ENCODE data around the gene TSFM.
"Not testable (repeated sequence)": the region's sequence is repeated elsewhere in the genome, so short reads cannot be mapped to it uniquely, and the experiment has no call there.

TSFM gene

GRCh38 chr12:57770734-57771133 lies 11.9 kb upstream of the TSFM start:
- Mint-ChIP-seq H3K4me3 (peak overlapping the region; percentile 98), H3K27me3 (peaks cover 13% of the 10 kb centered on the region), H3K4me1 (peaks cover 23% of the 10 kb centered on the region), H3K9me3 (no peaks in the 10 kb centered on the region), H3K36me3 (ENCODE audit: insufficient read depth) (peaks cover 10% of the 10 kb centered on the region), H3K27ac (ENCODE audit: low read depth) (no peak overlapping the region)
- DNase-seq (ENCODE audit: low spot score in 2 of 2), result no peak
- ATAC-seq (replicated peaks; ENCODE audit: extremely low read depth, poor library complexity, severe bottlenecking), result no peak

GRCh38 chr12:57771236-57771872 lies 11.2 kb upstream of the TSFM start:
- peak overlapping the region; percentile 98 for H3K4me3 Mint-ChIP-seq
- H3K36me3 Mint-ChIP-seq (ENCODE audit: insufficient read depth), result peaks cover 10% of the 10 kb centered on the region
- H3K27me3 Mint-ChIP-seq, result peaks cover 10% of the 10 kb centered on the region
- peak in 1 of 2 donors; percentile 70 for DNase-seq (ENCODE audit: low spot score in 2 of 2)
- ATAC-seq (replicated peaks; ENCODE audit: extremely low read depth, poor library complexity, severe bottlenecking), result peak; percentile 62
- H3K4me1 Mint-ChIP-seq, result peaks cover 20% of the 10 kb centered on the region
- peak overlapping the region; percentile 97 for H3K27ac Mint-ChIP-seq (ENCODE audit: low read depth)
- H3K9me3 Mint-ChIP-seq, result no peaks in the 10 kb centered on the region

GRCh38 chr12:57771873-57772428 lies 10.6 kb upstream of the TSFM start, which contains the start of gene METTL1:
Gene METTL1 (minus strand): TSS chr12:57772105. CDS start chr12:57772083, 22 bp downstream.
- peak within 1 kb of the TSS; percentile 97 for H3K27ac Mint-ChIP-seq (ENCODE audit: low read depth)
- peak; percentile 91 for ATAC-seq (replicated peaks; ENCODE audit: extremely low read depth, poor library complexity, severe bottlenecking)
- peaks cover 10% of the 10 kb centered on the region for H3K36me3 Mint-ChIP-seq (ENCODE audit: insufficient read depth)
- H3K4me3 Mint-ChIP-seq, result peak within 1 kb of the TSS; percentile 98
- H3K9me3 Mint-ChIP-seq, result no peaks in the 10 kb centered on the region
- peaks cover 14% of the 10 kb centered on the region for H3K4me1 Mint-ChIP-seq
- peaks cover 4% of the 10 kb centered on the region for H3K27me3 Mint-ChIP-seq
- peak; percentile 67 to 85 for DNase-seq (ENCODE audit: low spot score in 2 of 2)

- peak; percentile 24 for ATAC-seq (replicated peaks; ENCODE audit: extremely low read depth, poor library complexity, severe bottlenecking)
- H3K27ac Mint-ChIP-seq (ENCODE audit: low read depth), result peak within 1 kb of the TSS; percentile 97
- H3K27me3 Mint-ChIP-seq, result no peaks in the 10 kb centered on the region
- peak within 1 kb of the TSS; percentile 98 for H3K4me3 Mint-ChIP-seq
- no peaks in the 10 kb centered on the region for H3K9me3 Mint-ChIP-seq
- H3K36me3 Mint-ChIP-seq (ENCODE audit: insufficient read depth), result peaks cover 10% of the 10 kb centered on the region
- no peak for DNase-seq (ENCODE audit: low spot score in 2 of 2)
- peaks cover 14% of the 10 kb centered on the region for H3K4me1 Mint-ChIP-seq
Measured at GRCh38 chr12:57772429-57773322, 9.9 kb upstream of the TSFM start, which contains the start of gene EEF1AKMT3. Gene EEF1AKMT3 (plus strand): TSS chr12:57772614. CDS start chr12:57772725, 111 bp downstream.

- H3K4me3 Mint-ChIP-seq; H3K27ac Mint-ChIP-seq (ENCODE audit: low read depth): not testable (repeated sequence)
- peaks cover 14% of the 10 kb centered on the region for H3K4me1 Mint-ChIP-seq
Measured at GRCh38 chr12:57774634-57775033, 8.0 kb upstream of the TSFM start.

GRCh38 chr12:57775044-57775443 lies 7.5 kb upstream of the TSFM start:
- H3K27me3 Mint-ChIP-seq, result no peaks in the 10 kb centered on the region
- ATAC-seq (replicated peaks; ENCODE audit: extremely low read depth, poor library complexity, severe bottlenecking) (no peak), DNase-seq (ENCODE audit: low spot score in 2 of 2) (no peak)
- peaks cover 14% of the 10 kb centered on the region for H3K4me1 Mint-ChIP-seq
- H3K27ac Mint-ChIP-seq (ENCODE audit: low read depth), result no peak overlapping the region
- H3K4me3 Mint-ChIP-seq, result no peak overlapping the region
- peaks cover 8% of the 10 kb centered on the region for H3K36me3 Mint-ChIP-seq (ENCODE audit: insufficient read depth)
- H3K9me3 Mint-ChIP-seq, result no peaks in the 10 kb centered on the region

More at GRCh38 chr12:57774634-57775033, 8.0 kb upstream of the TSFM start:
- DNase-seq (ENCODE audit: low spot score in 2 of 2); ATAC-seq (replicated peaks; ENCODE audit: extremely low read depth, poor library complexity, severe bottlenecking); H3K27me3 Mint-ChIP-seq; H3K36me3 Mint-ChIP-seq (ENCODE audit: insufficient read depth); H3K9me3 Mint-ChIP-seq: not testable (repeated sequence)

- no peak for DNase-seq (ENCODE audit: low spot score in 2 of 2)
- no peak overlapping the region for H3K27ac Mint-ChIP-seq (ENCODE audit: low read depth)
- peaks cover 14% of the 10 kb centered on the region for H3K4me1 Mint-ChIP-seq
- H3K9me3 Mint-ChIP-seq, result no peaks in the 10 kb centered on the region
- no peak overlapping the region for H3K4me3 Mint-ChIP-seq
- no peaks in the 10 kb centered on the region for H3K27me3 Mint-ChIP-seq
- no peak for ATAC-seq (replicated peaks; ENCODE audit: extremely low read depth, poor library complexity, severe bottlenecking)
- H3K36me3 Mint-ChIP-seq (ENCODE audit: insufficient read depth), result peaks cover 6% of the 10 kb centered on the region
Measured at GRCh38 chr12:57775563-57776246, 6.9 kb upstream of the TSFM start.

- Mint-ChIP-seq H3K9me3 (no peaks in the 10 kb centered on the region), H3K27ac (ENCODE audit: low read depth) (no peak overlapping the region), H3K36me3 (ENCODE audit: insufficient read depth) (peaks cover 6% of the 10 kb centered on the region), H3K27me3 (no peaks in the 10 kb centered on the region), H3K4me1 (peaks cover 14% of the 10 kb centered on the region), H3K4me3 (no peak overlapping the region)
- DNase-seq (ENCODE audit: low spot score in 2 of 2), result no peak
- ATAC-seq (replicated peaks; ENCODE audit: extremely low read depth, poor library complexity, severe bottlenecking), result no peak
Measured at GRCh38 chr12:57776247-57776587, 6.4 kb upstream of the TSFM start.

- H3K27ac Mint-ChIP-seq (ENCODE audit: low read depth), result no peak overlapping the region
Measured at GRCh38 chr12:57777367-57777766, 5.2 kb upstream of the TSFM start.

GRCh38 chr12:57777911-57778310 lies 4.7 kb upstream of the TSFM start:
- Mint-ChIP-seq H3K9me3 (no peaks in the 10 kb centered on the region), H3K27ac (ENCODE audit: low read depth) (no peak overlapping the region), H3K27me3 (no peaks in the 10 kb centered on the region), H3K4me1 (peaks cover 17% of the 10 kb centered on the region), H3K36me3 (ENCODE audit: insufficient read depth) (peaks cover 6% of the 10 kb centered on the region), H3K4me3 (no peak overlapping the region)
- ATAC-seq (replicated peaks; ENCODE audit: extremely low read depth, poor library complexity, severe bottlenecking) (no peak), DNase-seq (ENCODE audit: low spot score in 2 of 2) (no peak)

More at GRCh38 chr12:57777367-57777766, 5.2 kb upstream of the TSFM start:
- peaks cover under 1% of the 10 kb centered on the region for H3K36me3 Mint-ChIP-seq (ENCODE audit: insufficient read depth)
- peaks cover 16% of the 10 kb centered on the region for H3K4me1 Mint-ChIP-seq
- no peaks in the 10 kb centered on the region for H3K27me3 Mint-ChIP-seq
- H3K4me3 Mint-ChIP-seq, result no peak overlapping the region
- DNase-seq (ENCODE audit: low spot score in 2 of 2) (no peak), ATAC-seq (replicated peaks; ENCODE audit: extremely low read depth, poor library complexity, severe bottlenecking) (no peak)
- no peaks in the 10 kb centered on the region for H3K9me3 Mint-ChIP-seq

GRCh38 chr12:57779736-57780135 lies 2.9 kb upstream of the TSFM start:
- Mint-ChIP-seq H3K27ac (ENCODE audit: low read depth) (no peak overlapping the region), H3K4me1 (peaks cover 22% of the 10 kb centered on the region)

GRCh38 chr12:57780284-57780897 lies 2.2 kb upstream of the TSFM start:
- H3K4me1 Mint-ChIP-seq, result peaks cover 22% of the 10 kb centered on the region
- no peak overlapping the region for H3K4me3 Mint-ChIP-seq
- H3K9me3 Mint-ChIP-seq, result no peaks in the 10 kb centered on the region

More at GRCh38 chr12:57779736-57780135, 2.9 kb upstream of the TSFM start:
- DNase-seq (ENCODE audit: low spot score in 2 of 2) (no peak), ATAC-seq (replicated peaks; ENCODE audit: extremely low read depth, poor library complexity, severe bottlenecking) (no peak)
- Mint-ChIP-seq H3K4me3 (no peak overlapping the region), H3K27me3 (no peaks in the 10 kb centered on the region), H3K9me3 (no peaks in the 10 kb centered on the region), H3K36me3 (ENCODE audit: insufficient read depth) (peaks cover 11% of the 10 kb centered on the region)

More at GRCh38 chr12:57780284-57780897, 2.2 kb upstream of the TSFM start:
- no peak for ATAC-seq (replicated peaks; ENCODE audit: extremely low read depth, poor library complexity, severe bottlenecking)
- Mint-ChIP-seq H3K27ac (ENCODE audit: low read depth) (peak overlapping the region; percentile 6), H3K27me3 (no peaks in the 10 kb centered on the region), H3K36me3 (ENCODE audit: insufficient read depth) (peaks cover 11% of the 10 kb centered on the region)
- DNase-seq (ENCODE audit: low spot score in 2 of 2), result no peak
